Astrocyte of the hippocampus (primary cell): ENCODE measurements around the gene KCNQ5.
"Not testable (repeated sequence)": the region's sequence is repeated elsewhere in the genome, so short reads cannot be mapped to it uniquely, and the experiment has no call there.

Source experiments
- DNase-seq: peaks from one replicate; pipeline ENCODE4 v3.0.0; 2011; ENCODE audit warnings: low read depth, low spot score

KCNQ5 gene

GRCh38 chr6:73177221-73177944 is 555.5 kb downstream of the KCNQ5 start:
- DNase-seq = no peak

DNA sequence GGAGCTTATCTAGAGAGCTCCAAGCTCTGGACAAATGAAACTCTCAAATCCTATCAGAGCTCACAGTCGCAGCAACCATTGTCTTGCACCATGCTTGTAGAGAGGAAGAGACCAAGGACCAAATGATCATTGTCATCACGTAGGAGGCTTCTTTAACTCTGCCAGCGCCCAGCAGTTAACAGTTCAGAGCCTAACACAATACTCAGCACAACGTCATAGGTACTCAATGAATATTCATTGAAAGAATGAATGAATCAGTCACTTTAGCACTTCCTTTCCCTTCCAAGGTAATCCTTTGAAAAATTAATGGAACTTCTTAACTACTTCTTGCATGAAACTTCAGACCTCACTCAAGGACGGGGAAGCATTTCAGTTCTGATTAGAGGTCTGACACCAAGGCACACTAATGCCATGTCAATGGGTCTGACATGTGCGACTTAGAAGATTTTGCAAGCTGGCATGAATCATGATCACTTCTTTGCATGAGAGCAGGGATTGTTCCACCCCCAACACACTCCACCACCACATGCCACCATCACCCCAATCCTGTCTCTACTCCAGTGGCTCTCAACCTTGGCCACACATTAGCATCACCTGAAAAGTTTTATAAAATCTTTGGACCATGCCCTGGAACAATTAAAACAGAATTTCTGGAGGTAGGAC is 558.3 kb downstream of the KCNQ5 start:
- peak; percentile 29 for DNase-seq

GRCh38 chr6:73180763-73181619 is 559.1 kb downstream of the KCNQ5 start:
- DNase-seq = peak; percentile 80

- DNase-seq = no peak
Measured at GRCh38 chr6:73182021-73182607, 560.2 kb downstream of the KCNQ5 start.

DNA sequence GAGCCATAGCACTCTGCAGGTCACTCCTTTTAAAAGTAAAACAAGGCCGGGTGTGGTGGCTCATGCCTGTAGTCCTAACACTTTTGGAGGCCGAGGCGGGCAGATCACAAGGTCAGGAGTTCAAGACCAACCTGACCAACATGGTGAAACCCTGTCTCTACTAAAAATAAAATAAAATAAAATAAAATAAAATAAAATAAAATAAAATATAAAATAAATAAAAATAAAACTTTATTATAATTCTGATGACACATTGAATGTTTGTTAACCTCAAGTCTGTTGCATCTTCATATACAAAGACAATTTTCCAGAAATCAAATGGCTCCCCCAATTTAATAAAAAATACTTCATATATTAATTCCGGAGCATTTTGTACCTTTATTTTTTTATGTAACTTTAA is 571.4 kb downstream of the KCNQ5 start:
- DNase-seq = not testable (repeated sequence)

GRCh38 chr6:73194744-73195143 is 572.9 kb downstream of the KCNQ5 start:
- no peak for DNase-seq

- no peak for DNase-seq
Measured at GRCh38 chr6:73200247-73200646, 578.4 kb downstream of the KCNQ5 start.

DNA sequence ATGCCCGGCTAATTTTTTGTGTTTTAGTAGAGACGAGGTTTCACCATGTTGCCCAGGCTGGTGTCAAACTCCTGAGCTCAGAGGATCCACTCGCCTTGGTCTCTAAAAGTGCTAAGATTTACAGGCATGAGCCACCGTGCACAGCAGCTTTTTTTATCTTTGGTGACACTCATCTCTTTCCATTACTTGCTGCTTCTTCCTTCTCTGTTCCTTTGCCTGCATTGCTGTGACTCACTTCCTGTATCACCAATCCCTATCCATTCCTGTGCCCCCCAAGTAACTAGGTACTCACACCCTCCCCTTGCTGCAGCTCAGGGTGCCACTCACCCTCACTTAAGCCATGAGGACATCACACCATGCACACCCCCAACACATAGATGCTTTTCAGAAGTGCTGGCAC is 578.9 kb downstream of the KCNQ5 start:
- DNase-seq = no peak

DNA sequence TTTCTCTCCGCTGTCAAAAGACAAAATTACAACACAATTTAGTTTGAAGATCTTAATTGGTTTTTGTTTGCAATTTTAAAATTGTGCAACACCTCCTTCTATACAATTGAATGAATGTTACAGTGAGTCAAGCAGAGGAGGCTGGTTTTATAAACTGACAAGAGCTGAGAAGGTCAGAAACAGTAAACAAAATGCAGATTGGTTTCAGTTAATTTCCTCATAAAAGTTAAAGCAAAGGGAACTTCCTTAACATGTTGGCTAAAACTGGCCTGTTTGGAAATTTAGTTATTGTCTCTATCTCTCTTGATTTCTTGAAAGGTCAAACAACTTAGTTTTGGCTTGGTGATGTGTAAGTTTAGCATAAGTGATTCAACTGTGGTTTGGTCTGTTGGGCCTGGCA is 581.2 kb downstream of the KCNQ5 start:
- peak; percentile 24 for DNase-seq

- DNase-seq = no peak
Measured at GRCh38 chr6:73204252-73204651, 582.4 kb downstream of the KCNQ5 start.

- DNase-seq = peak; percentile 43
Measured at GRCh38 chr6:73207221-73207837, 585.5 kb downstream of the KCNQ5 start.

- no peak for DNase-seq
Measured at GRCh38 chr6:73209117-73209516, 587.3 kb downstream of the KCNQ5 start.

DNA sequence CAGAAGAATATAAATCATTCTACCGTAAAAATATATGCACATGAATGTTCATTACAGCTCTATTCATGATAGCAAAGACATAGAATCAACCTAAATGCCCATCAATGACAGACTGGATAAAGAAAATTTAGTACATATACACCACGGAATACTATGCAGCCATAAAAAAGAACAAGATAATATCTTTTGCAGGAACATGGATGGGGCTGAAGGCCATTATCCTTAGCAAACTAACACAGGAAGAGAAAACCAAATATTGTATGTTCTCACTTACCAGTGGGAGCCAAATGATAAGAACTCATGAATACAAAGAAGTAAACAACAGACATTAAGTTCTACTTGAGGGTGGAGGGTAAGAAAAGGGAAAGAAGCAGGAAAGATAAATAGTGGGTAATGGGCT is 595.0 kb downstream of the KCNQ5 start:
- no peak for DNase-seq

DNA sequence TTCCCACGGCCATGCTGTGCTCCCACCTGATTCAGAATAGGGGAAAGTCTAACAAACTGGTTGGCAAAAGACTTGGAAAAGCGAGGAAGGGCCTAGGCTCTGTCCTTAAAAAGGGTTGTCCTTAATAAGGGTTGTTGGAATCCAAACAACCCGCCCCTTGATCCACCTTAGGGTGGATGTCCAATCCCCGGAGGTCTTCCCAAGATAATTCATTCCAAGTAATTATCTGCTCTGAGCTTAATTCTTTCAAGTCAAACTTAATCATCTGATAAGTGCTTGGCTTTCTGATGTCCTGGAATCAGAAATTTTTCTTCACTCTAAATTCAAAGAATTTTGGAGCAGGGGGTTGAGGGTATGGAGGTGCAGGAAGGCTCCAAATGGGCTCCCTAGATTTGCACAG is 603.5 kb downstream of the KCNQ5 start, which contains the start of gene KHDC1L:
Gene KHDC1L (minus strand): TSS at position 101 of the 400 bp plus-strand sequence. CDS start 88 bp downstream, at position 13.
- no peak for DNase-seq

- no peak for DNase-seq
Measured at GRCh38 chr6:73227606-73228255, 605.9 kb downstream of the KCNQ5 start.

GRCh38 chr6:73231986-73232391 is 610.1 kb downstream of the KCNQ5 start:
- peak; percentile 34 for DNase-seq

GRCh38 chr6:73233048-73233447 is 611.2 kb downstream of the KCNQ5 start:
- no peak for DNase-seq

DNA sequence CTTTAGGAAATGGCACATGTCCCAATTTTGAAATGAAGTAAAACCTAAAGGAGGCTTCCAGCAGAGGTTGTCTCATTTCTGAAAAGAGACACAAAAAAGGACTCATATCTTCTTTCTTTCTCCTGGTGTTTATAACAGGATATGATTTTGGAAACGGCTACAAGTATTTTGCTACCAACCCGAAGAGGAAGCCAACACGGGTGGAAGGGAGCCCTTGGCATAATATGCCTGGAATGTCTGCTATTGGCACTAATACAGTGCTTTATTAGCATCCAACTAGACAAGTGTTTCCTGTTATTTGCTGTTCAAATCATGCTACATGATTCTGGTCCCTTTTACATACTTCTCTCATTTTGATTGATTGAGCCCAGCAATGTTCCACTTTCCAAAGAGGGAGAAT is 612.1 kb downstream of the KCNQ5 start:
- peak; percentile 9 for DNase-seq

DNA sequence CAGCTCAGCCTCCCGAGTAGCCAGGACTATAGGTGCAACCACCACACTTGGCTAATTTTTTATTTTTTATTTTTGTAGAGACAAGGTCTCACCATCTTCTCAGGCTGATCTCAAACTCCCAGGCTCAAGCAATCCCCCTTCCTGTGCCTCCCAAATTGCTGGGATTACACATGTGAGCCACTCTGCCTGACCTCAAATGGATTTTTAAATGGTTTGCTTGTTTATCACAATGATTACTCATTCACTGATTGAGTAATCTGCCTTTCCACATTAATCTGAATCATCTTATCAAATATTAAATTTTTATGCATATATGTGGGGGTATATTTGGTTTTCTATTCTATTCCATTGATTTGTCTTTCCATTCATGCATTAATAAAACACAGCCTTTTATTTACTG is 612.9 kb downstream of the KCNQ5 start:
- DNase-seq = no peak

DNA sequence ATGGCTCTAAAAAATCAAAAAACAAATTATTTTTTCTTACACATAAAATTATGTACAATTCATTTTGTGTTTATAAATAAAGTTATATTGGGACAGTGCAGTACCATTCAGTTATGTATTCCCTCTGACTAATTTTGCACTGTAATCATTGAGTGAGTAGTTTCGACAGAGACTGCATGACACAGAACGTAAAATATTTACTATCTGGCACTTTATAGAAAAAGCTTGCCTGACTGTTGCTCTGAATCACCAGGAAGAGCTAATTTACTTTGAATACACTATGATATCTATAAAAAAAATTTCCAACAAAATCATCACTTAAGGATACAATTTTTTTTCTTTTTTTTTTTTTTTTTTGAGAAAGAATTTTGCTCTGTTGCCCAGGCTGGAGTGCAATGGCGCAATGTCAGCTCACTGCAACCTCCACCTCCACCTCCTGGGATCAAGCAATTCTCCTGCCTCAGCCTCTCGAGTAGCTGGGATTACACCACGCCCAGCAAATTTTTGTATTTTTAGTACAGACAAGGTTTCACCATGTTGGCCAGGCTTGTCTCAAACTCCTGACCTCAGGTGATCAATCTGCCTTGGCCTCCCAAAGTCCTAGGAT is 614.4 kb downstream of the KCNQ5 start:
- DNase-seq = peak; percentile 19
